SK-N-SH (cell line): ENCODE measurements around the gene UTP25.

Experiments used
- CTCF ChIP-seq: fragments of 200-600 bp; sonication (generic); IDR thresholded peaks from 2 replicates; pipeline ENCODE4 v1.6.1; 2017; ENCODE audit warnings: antibody characterized with exemption, mild to moderate bottlenecking, moderate library complexity
- EP300 ChIP-seq, 2 experiments: IDR thresholded peaks; 2 replicates each; pipeline versions ENCODE4 v1.4.0 to v1.6.1; 2012; ENCODE audit warnings: borderline replicate concordance in 1 of 2, low read depth in 1 of 2, low read length in 1 of 2
- FOSL2 ChIP-seq: IDR thresholded peaks from 2 replicates; pipeline ENCODE4 v1.4.0; 2012; ENCODE audit warnings: low read depth, mild to moderate bottlenecking, moderate library complexity, borderline replicate concordance
- JUND ChIP-seq: IDR thresholded peaks from 2 replicates; pipeline ENCODE4 v1.4.0; 2012
- MAX ChIP-seq: IDR thresholded peaks from 2 replicates; pipeline ENCODE4 v1.4.0; 2012; ENCODE audit warnings: low read depth
- NRF1 ChIP-seq: IDR thresholded peaks from 2 replicates; pipeline ENCODE4 v1.6.1; 2012; ENCODE audit warnings: low read depth, mild to moderate bottlenecking, low read length
- POLR2AphosphoS5 ChIP-seq: IDR thresholded peaks from 2 replicates; pipeline ENCODE4 v1.6.1; 2012; ENCODE audit warnings: low read depth, low read length
- RAD21 ChIP-seq: IDR thresholded peaks from 2 replicates; pipeline ENCODE4 v1.6.1; 2012; ENCODE audit warnings: mild to moderate bottlenecking, low read length
- REST ChIP-seq: IDR thresholded peaks from 2 replicates; pipeline ENCODE4 v1.6.1; 2012; ENCODE audit warnings: mild to moderate bottlenecking, low read depth, low read length, moderate library complexity
- TAF1 ChIP-seq: IDR thresholded peaks from 2 replicates; pipeline ENCODE4 v1.6.1; 2012; ENCODE audit warnings: low read depth, mild to moderate bottlenecking, low read length, moderate library complexity, borderline replicate concordance
- TEAD4 ChIP-seq: IDR thresholded peaks from 2 replicates; pipeline ENCODE4 v1.4.0; 2012; ENCODE audit warnings: mild to moderate bottlenecking, borderline replicate concordance; ENCODE audit not compliant: insufficient read depth
- YY1 ChIP-seq: IDR thresholded peaks from 2 replicates; pipeline ENCODE4 v1.4.0; 2012; ENCODE audit warnings: low read depth, mild to moderate bottlenecking

- TF ChIP-seq TEAD4 (no peak), CTCF (no peak), YY1 (no peak), NRF1 (no peak), EP300 (IDR thresholded peaks at IDR 0.05; ENCODE audit: borderline replicate concordance in 1 of 2, low read depth in 1 of 2, low read length in 1 of 2) (no peak), REST (no peak), POLR2AphosphoS5 (no peak), TAF1 (no peak), MAX (no peak), FOSL2 (no peak), RAD21 (no peak), JUND (no peak)
Measured at GRCh38 chr1:209882286-209882685, 54.5 kb downstream of the UTP25 start.
